Fibroblast of lung (primary cell): ENCODE measurements around the gene NRCAM. TPM values are rescaled to one million over a fixed set of nuclear protein-coding genes. Genes with fewer than 3 reads are reported as not detected.

Experiments
- DNase-seq, 2 donors: peaks; one replicate each; pipeline versions ENCODE4 v3.0.0 to v3.0.0-alpha.2; 2010; ENCODE audit warnings: low read depth in 2 of 2
- H2AFZ ChIP-seq: 2 replicates; pipeline ENCODE4 v1.5.1; 2012; ENCODE audit warnings: low read length, control low read depth, inconsistent platforms
- H3K27ac ChIP-seq: 2 replicates; pipeline ENCODE4 v1.5.1; 2011; ENCODE audit warnings: low read length, control low read depth; ENCODE audit not compliant: insufficient read depth
- H3K27me3 ChIP-seq: 2 replicates; pipeline ENCODE4 v1.5.1; 2011; ENCODE audit warnings: mild to moderate bottlenecking, low read length; ENCODE audit not compliant: control insufficient read depth, insufficient read depth
- H3K36me3 ChIP-seq: 2 replicates; pipeline ENCODE4 v1.5.1; 2011; ENCODE audit warnings: low read length; ENCODE audit not compliant: control insufficient read depth, insufficient read depth
- H3K4me1 ChIP-seq: 2 replicates; pipeline ENCODE4 v1.5.1; 2011; ENCODE audit warnings: low read length; ENCODE audit not compliant: control insufficient read depth, insufficient read depth; ENCODE audit errors: extremely low read depth
- H3K4me2 ChIP-seq: 2 replicates; pipeline ENCODE4 v1.5.1; 2011; ENCODE audit warnings: low read length, control low read depth; ENCODE audit not compliant: insufficient read depth; ENCODE audit errors: extremely low read depth
- H3K4me3 ChIP-seq, 4 experiments: fragments of 200-600 bp in 1 of 4; sonication (generic) in 1 of 4; replicated peaks in 1 of 4; 2 replicates each; pipeline ENCODE4 v1.5.1; 2011 to 2016; ENCODE audit warnings: low read length in 4 of 4, low read depth in 3 of 4, mild to moderate bottlenecking in 3 of 4, control low read depth in 2 of 4, inconsistent platforms in 1 of 4, mixed read lengths in 1 of 4; ENCODE audit not compliant: insufficient read depth in 1 of 4; ENCODE audit errors: control extremely low read depth in 1 of 4
- H3K79me2 ChIP-seq: 2 replicates; pipeline ENCODE4 v1.5.1; 2012; ENCODE audit warnings: mild to moderate bottlenecking, low read length, inconsistent platforms; ENCODE audit not compliant: control insufficient read depth, insufficient read depth
- H3K9ac ChIP-seq: 2 replicates; pipeline ENCODE4 v1.5.1; 2011; ENCODE audit warnings: mild to moderate bottlenecking, low read length, control low read depth; ENCODE audit not compliant: insufficient read depth
- H3K9me3 ChIP-seq: 2 replicates; pipeline ENCODE4 v1.5.1; 2012; ENCODE audit warnings: low read depth, low read length; ENCODE audit not compliant: control insufficient read depth, insufficient read depth
- H4K20me1 ChIP-seq: 2 replicates; pipeline ENCODE4 v1.5.1; 2011; ENCODE audit warnings: low read length; ENCODE audit not compliant: control insufficient read depth, insufficient read depth; ENCODE audit errors: extremely low read depth
- CTCF ChIP-seq, 2 donors: IDR thresholded peaks in 1 of 2; conservative IDR thresholded peaks in 1 of 2; 1 replicate in 1 of 2; 2 replicates in 1 of 2; pipeline ENCODE4 v1.5.1; 2011 to 2012; ENCODE audit warnings: low read length in 2 of 2, control low read depth in 1 of 2, inconsistent platforms in 1 of 2, low read depth in 1 of 2, mild to moderate bottlenecking in 1 of 2
- EZH2 ChIP-seq: IDR thresholded peaks from 2 replicates; pipeline ENCODE4 v1.5.1; 2012; ENCODE audit warnings: low read length, control low read depth, mild to moderate bottlenecking; ENCODE audit errors: missing control alignments
- polyA plus RNA-seq, 2 donors: library from polyadenylated mRNA; depleted of rRNA in 1 of 2; stranded (reverse) in 1 of 2; unstranded in 1 of 2; fragments of >200 nt; gene quantifications; 2 replicates each; pipeline ENCODE4 v1.2.1, GENCODE V29; 2011 to 2012; ENCODE audit warnings: missing spikeins in 1 of 2
- total RNA-seq: library from RNA; depleted of rRNA; stranded (reverse); fragments of >200 nt; gene quantifications from 2 replicates; pipeline ENCODE4 v1.2.1, GENCODE V29; 2014

Gene NRCAM
- total and polyA plus RNA-seq, 2 donors (not counting 1 experiment from before 2014, with no cell fraction given), result 2.1 to 2.2 TPM

GRCh38 chr7:108327353-108327752 lies 128.9 kb downstream of the NRCAM start:
- no peak overlapping the region for H2AFZ ChIP-seq
- H3K9me3 ChIP-seq, result no peaks in the 10 kb centered on the region
- H3K4me2 ChIP-seq, result no peak overlapping the region
- no peak for TF ChIP-seq EZH2
- TF ChIP-seq CTCF (conservative IDR thresholded peaks at IDR 0.05 in 1 of 2, IDR thresholded peaks at IDR 0.05 in 1 of 2; ENCODE audit: low read depth in 1 of 2, low read length in 2 of 2), result no peak
- H3K27ac ChIP-seq, result no peak overlapping the region
- H3K4me3 ChIP-seq, result no peak overlapping the region
- no peaks in the 10 kb centered on the region for H3K27me3 ChIP-seq
- H3K79me2 ChIP-seq, result no peaks in the 10 kb centered on the region
- no peak for DNase-seq
- H3K36me3 ChIP-seq, result no peaks in the 10 kb centered on the region
- no peaks in the 10 kb centered on the region for H4K20me1 ChIP-seq
- H3K4me1 ChIP-seq, result no peaks in the 10 kb centered on the region
- H3K9ac ChIP-seq, result no peak overlapping the region

- H3K27ac ChIP-seq, result no peak overlapping the region
- H3K4me2 ChIP-seq, result no peak overlapping the region
- TF ChIP-seq EZH2 (no peak), CTCF (conservative IDR thresholded peaks at IDR 0.05 in 1 of 2, IDR thresholded peaks at IDR 0.05 in 1 of 2; ENCODE audit: low read depth in 1 of 2, low read length in 2 of 2) (no peak)
- H3K36me3 ChIP-seq, result no peaks in the 10 kb centered on the region
- H2AFZ ChIP-seq, result no peak overlapping the region
- H4K20me1 ChIP-seq, result no peaks in the 10 kb centered on the region
- DNase-seq, result no peak
- H3K79me2 ChIP-seq, result no peaks in the 10 kb centered on the region
- no peaks in the 10 kb centered on the region for H3K27me3 ChIP-seq
- no peaks in the 10 kb centered on the region for H3K4me1 ChIP-seq
- no peak overlapping the region for H3K9ac ChIP-seq
- H3K4me3 ChIP-seq, result no peak overlapping the region
- no peaks in the 10 kb centered on the region for H3K9me3 ChIP-seq
Observed at GRCh38 chr7:108326938-108327337, 129.3 kb downstream of the NRCAM start.

GRCh38 chr7:108324053-108325038 lies 131.9 kb downstream of the NRCAM start:
- H3K4me3 ChIP-seq, result no peak overlapping the region
- H3K36me3 ChIP-seq, result no peaks in the 10 kb centered on the region
- no peak overlapping the region for H3K27ac ChIP-seq
- H3K79me2 ChIP-seq, result no peaks in the 10 kb centered on the region
- no peak overlapping the region for H2AFZ ChIP-seq
- H3K4me2 ChIP-seq, result no peak overlapping the region
- H3K27me3 ChIP-seq, result no peaks in the 10 kb centered on the region
- no peaks in the 10 kb centered on the region for H3K9me3 ChIP-seq
- TF ChIP-seq CTCF (conservative IDR thresholded peaks at IDR 0.05 in 1 of 2, IDR thresholded peaks at IDR 0.05 in 1 of 2; ENCODE audit: low read depth in 1 of 2, low read length in 2 of 2), result no peak
- no peak for TF ChIP-seq EZH2
- peak in 1 of 2 donors; percentile 29 for DNase-seq
- H3K9ac ChIP-seq, result no peak overlapping the region
- H4K20me1 ChIP-seq, result no peaks in the 10 kb centered on the region
- no peaks in the 10 kb centered on the region for H3K4me1 ChIP-seq
